ENCODE measurements around the gene IFT88. TPM values are rescaled to one million over a fixed set of nuclear protein-coding genes. Genes with fewer than 3 reads are reported as not detected.

The IFT88 gene
- total and polyA plus RNA-seq, 4 donors, result 7.1 to 18.7 (median 10.5) TPM

DNA sequence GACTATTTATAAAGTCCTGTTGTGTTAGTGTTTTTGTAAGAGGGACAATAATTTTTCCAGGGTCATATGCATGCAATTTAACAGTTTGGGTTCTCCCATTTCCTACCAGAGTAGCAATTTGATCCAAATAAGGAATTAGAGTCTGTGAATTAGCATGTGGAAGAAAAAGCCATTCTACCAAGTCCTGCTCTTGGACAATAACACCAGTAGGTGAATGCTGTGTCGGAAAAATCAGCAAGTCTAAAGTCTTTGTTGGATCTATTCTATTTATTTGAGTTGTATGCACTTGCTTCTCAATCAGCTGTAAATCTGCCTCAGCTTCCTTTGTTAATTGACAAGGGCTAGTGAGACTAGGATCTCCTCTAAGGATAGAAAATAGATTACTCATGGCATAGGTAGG lies 115.1 kb downstream of the IFT88 start (continued):
- TF ChIP-seq, protein P1, sequence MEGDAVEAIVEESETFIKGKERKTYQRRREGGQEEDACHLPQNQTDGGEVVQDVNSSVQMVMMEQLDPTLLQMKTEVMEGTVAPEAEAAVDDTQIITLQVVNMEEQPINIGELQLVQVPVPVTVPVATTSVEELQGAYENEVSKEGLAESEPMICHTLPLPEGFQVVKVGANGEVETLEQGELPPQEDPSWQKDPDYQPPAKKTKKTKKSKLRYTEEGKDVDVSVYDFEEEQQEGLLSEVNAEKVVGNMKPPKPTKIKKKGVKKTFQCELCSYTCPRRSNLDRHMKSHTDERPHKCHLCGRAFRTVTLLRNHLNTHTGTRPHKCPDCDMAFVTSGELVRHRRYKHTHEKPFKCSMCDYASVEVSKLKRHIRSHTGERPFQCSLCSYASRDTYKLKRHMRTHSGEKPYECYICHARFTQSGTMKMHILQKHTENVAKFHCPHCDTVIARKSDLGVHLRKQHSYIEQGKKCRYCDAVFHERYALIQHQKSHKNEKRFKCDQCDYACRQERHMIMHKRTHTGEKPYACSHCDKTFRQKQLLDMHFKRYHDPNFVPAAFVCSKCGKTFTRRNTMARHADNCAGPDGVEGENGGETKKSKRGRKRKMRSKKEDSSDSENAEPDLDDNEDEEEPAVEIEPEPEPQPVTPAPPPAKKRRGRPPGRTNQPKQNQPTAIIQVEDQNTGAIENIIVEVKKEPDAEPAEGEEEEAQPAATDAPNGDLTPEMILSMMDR (IDR thresholded peaks at IDR 0.05; ENCODE audit: low read depth, low read length, missing input control), result no peak
- TF ChIP-seq NR2F2 (IDR thresholded peaks at IDR 0.05) (no peak), YY1 (IDR thresholded peaks at IDR 0.05) (no peak)

DNA sequence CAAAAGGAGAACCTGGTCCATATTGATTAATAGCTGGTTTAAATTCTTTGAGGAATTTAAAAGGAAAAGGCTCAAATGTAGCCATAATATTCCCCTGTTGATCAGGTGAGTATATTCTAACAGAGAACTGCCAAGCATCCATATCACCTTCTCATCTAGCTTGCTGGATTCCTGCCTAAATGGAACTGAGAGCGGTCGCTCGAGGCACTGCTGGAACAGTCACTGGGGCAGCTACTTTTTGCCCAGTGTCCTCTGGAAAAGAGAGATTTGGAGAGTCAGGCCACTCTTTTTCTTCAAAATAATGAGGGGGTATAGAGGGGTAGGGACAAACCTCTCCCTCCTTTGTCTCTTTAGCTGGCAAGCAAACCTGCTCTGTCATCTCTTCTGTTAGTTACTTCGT lies 117.1 kb downstream of the IFT88 start:
- no peak overlapping the region for H3K4me3 ChIP-seq (ENCODE audit: low read depth in 1 of 3, low read length in 3 of 3)
- no peaks in the 10 kb centered on the region for H3K9me3 ChIP-seq (ENCODE audit: control insufficient read depth in 4 of 4, low read length in 3 of 4)
- peaks cover 0 to 3% (median 2%) of the 10 kb centered on the region in 4 donors for H3K36me3 ChIP-seq (ENCODE audit: control insufficient read depth in 4 of 4, insufficient read depth in 3 of 4, low read depth in 1 of 4, low read length in 3 of 4)
- WGBS, result 90% methylated on average over 4 of the region's 4 CpGs
- no peaks in the 10 kb centered on the region for H3K27me3 ChIP-seq (ENCODE audit: control insufficient read depth in 4 of 4, insufficient read depth in 4 of 4, low read length in 3 of 4)
- H3K9ac ChIP-seq (ENCODE audit: low read depth in 1 of 2, low read length in 2 of 2), result no peak overlapping the region
- H3K27ac ChIP-seq (ENCODE audit: low read depth in 1 of 2, low read length in 2 of 2), result no peak overlapping the region
- no peaks in the 10 kb centered on the region for H3K4me1 ChIP-seq (ENCODE audit: control insufficient read depth in 4 of 4, insufficient read depth in 4 of 4, low read length in 3 of 4)
- DNase-seq (ENCODE audit: low spot score), result no peak
- TF ChIP-seq FOXA2 (IDR thresholded peaks at IDR 0.05) (no peak), HNF4G (IDR thresholded peaks at IDR 0.05) (no peak), HNF4A (conservative IDR thresholded peaks at IDR 0.05) (no peak), TAF1 (conservative IDR thresholded peaks at IDR 0.05) (no peak), RXRA (IDR thresholded peaks at IDR 0.05) (no peak), FOXA1 (IDR thresholded peaks at IDR 0.05) (no peak), GABPA (IDR thresholded peaks at IDR 0.05 in 1 of 2, conservative IDR thresholded peaks at IDR 0.05 in 1 of 2) (no peak), NR2F2 (IDR thresholded peaks at IDR 0.05) (no peak), YY1 (IDR thresholded peaks at IDR 0.05) (no peak), SP1 (IDR thresholded peaks at IDR 0.05) (no peak), JUND (IDR thresholded peaks at IDR 0.05) (no peak), RAD21 (IDR thresholded peaks at IDR 0.05) (no peak), EGR1 (IDR thresholded peaks at IDR 0.05; ENCODE audit: low read depth in 2 of 2) (no peak)
- TF ChIP-seq, protein P1 (IDR thresholded peaks at IDR 0.05; ENCODE audit: low read depth, low read length, missing input control), result no peak
- TF ChIP-seq, protein P2, sequence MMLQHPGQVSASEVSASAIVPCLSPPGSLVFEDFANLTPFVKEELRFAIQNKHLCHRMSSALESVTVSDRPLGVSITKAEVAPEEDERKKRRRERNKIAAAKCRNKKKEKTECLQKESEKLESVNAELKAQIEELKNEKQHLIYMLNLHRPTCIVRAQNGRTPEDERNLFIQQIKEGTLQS (IDR thresholded peaks at IDR 0.05), result no peak
- TF ChIP-seq, protein P3, sequence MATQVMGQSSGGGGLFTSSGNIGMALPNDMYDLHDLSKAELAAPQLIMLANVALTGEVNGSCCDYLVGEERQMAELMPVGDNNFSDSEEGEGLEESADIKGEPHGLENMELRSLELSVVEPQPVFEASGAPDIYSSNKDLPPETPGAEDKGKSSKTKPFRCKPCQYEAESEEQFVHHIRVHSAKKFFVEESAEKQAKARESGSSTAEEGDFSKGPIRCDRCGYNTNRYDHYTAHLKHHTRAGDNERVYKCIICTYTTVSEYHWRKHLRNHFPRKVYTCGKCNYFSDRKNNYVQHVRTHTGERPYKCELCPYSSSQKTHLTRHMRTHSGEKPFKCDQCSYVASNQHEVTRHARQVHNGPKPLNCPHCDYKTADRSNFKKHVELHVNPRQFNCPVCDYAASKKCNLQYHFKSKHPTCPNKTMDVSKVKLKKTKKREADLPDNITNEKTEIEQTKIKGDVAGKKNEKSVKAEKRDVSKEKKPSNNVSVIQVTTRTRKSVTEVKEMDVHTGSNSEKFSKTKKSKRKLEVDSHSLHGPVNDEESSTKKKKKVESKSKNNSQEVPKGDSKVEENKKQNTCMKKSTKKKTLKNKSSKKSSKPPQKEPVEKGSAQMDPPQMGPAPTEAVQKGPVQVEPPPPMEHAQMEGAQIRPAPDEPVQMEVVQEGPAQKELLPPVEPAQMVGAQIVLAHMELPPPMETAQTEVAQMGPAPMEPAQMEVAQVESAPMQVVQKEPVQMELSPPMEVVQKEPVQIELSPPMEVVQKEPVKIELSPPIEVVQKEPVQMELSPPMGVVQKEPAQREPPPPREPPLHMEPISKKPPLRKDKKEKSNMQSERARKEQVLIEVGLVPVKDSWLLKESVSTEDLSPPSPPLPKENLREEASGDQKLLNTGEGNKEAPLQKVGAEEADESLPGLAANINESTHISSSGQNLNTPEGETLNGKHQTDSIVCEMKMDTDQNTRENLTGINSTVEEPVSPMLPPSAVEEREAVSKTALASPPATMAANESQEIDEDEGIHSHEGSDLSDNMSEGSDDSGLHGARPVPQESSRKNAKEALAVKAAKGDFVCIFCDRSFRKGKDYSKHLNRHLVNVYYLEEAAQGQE (IDR thresholded peaks at IDR 0.05), result no peak
- TF ChIP-seq, protein P4, sequence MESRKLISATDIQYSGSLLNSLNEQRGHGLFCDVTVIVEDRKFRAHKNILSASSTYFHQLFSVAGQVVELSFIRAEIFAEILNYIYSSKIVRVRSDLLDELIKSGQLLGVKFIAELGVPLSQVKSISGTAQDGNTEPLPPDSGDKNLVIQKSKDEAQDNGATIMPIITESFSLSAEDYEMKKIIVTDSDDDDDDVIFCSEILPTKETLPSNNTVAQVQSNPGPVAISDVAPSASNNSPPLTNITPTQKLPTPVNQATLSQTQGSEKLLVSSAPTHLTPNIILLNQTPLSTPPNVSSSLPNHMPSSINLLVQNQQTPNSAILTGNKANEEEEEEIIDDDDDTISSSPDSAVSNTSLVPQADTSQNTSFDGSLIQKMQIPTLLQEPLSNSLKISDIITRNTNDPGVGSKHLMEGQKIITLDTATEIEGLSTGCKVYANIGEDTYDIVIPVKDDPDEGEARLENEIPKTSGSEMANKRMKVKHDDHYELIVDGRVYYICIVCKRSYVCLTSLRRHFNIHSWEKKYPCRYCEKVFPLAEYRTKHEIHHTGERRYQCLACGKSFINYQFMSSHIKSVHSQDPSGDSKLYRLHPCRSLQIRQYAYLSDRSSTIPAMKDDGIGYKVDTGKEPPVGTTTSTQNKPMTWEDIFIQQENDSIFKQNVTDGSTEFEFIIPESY (IDR thresholded peaks at IDR 0.05), result no peak

Measured in liver (tissue), 9 donors.